Measurements from ENCODE around the gene ESRRA. TPM values are rescaled to one million over a fixed set of nuclear protein-coding genes. Genes with fewer than 3 reads are reported as not detected.
A peak's percentile ranks its signal among the peaks of the same experiment; 100 is the strongest.

Gene ESRRA
- total and polyA plus RNA-seq, 9 of the 15 experiments (the other 6 are each of a cell fraction or from before 2014, with no cell fraction given) = 0.27 to 89.7 (median 23.7) TPM

GRCh38 chr11:64356498-64357411, 51.4 kb downstream of the ESRRA start (continued):
- TF ChIP-seq, protein P1, sequence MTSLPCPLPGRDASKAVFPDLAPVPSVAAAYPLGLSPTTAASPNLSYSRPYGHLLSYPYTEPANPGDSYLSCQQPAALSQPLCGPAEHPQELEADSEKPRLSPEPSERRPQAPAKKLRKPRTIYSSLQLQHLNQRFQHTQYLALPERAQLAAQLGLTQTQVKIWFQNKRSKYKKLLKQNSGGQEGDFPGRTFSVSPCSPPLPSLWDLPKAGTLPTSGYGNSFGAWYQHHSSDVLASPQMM (CRISPR knock-in tag; IDR thresholded peaks at IDR 0.05) = no peak
- peak; percentile 59 for TF ChIP-seq SMC3 (conservative IDR thresholded peaks at IDR 0.05; ENCODE audit: insufficient read depth, low read depth, low read length)
- 0 out of 2 replicates have a peak, but pooled peaks have one; percentile 28 for TF ChIP-seq NCOA1 (IDR thresholded peaks at IDR 0.05; ENCODE audit: low read depth)
- TF ChIP-seq ZNF77 (CRISPR knock-in tag; IDR thresholded peaks at IDR 0.05) = no peak
- TF ChIP-seq ZNF561 (CRISPR knock-in tag; conservative IDR thresholded peaks at IDR 0.05) = no peak
- no peak for TF ChIP-seq ARID3A (IDR thresholded peaks at IDR 0.05; ENCODE audit: borderline replicate concordance, low read depth, low read length)
- TF ChIP-seq HNRNPUL1 (IDR thresholded peaks at IDR 0.05; ENCODE audit: low read length) = no peak
- no peak for TF ChIP-seq PATZ1 (CRISPR knock-in tag; IDR thresholded peaks at IDR 0.05; ENCODE audit: borderline replicate concordance)
- peak; percentile 46; the same call in 1 of the 2 replicates for TF ChIP-seq ARID1B (IDR thresholded peaks at IDR 0.05)
- TF ChIP-seq MECOM (CRISPR knock-in tag; IDR thresholded peaks at IDR 0.05) = no peak
- TF ChIP-seq, protein P2, sequence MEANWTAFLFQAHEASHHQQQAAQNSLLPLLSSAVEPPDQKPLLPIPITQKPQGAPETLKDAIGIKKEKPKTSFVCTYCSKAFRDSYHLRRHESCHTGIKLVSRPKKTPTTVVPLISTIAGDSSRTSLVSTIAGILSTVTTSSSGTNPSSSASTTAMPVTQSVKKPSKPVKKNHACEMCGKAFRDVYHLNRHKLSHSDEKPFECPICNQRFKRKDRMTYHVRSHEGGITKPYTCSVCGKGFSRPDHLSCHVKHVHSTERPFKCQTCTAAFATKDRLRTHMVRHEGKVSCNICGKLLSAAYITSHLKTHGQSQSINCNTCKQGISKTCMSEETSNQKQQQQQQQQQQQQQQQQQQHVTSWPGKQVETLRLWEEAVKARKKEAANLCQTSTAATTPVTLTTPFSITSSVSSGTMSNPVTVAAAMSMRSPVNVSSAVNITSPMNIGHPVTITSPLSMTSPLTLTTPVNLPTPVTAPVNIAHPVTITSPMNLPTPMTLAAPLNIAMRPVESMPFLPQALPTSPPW (CRISPR knock-in tag; IDR thresholded peaks at IDR 0.05) = peak; percentile 85
- TF ChIP-seq, protein P3, sequence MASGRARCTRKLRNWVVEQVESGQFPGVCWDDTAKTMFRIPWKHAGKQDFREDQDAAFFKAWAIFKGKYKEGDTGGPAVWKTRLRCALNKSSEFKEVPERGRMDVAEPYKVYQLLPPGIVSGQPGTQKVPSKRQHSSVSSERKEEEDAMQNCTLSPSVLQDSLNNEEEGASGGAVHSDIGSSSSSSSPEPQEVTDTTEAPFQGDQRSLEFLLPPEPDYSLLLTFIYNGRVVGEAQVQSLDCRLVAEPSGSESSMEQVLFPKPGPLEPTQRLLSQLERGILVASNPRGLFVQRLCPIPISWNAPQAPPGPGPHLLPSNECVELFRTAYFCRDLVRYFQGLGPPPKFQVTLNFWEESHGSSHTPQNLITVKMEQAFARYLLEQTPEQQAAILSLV (tag; IDR thresholded peaks at IDR 0.05) = no peak
- TF ChIP-seq, protein P4, sequence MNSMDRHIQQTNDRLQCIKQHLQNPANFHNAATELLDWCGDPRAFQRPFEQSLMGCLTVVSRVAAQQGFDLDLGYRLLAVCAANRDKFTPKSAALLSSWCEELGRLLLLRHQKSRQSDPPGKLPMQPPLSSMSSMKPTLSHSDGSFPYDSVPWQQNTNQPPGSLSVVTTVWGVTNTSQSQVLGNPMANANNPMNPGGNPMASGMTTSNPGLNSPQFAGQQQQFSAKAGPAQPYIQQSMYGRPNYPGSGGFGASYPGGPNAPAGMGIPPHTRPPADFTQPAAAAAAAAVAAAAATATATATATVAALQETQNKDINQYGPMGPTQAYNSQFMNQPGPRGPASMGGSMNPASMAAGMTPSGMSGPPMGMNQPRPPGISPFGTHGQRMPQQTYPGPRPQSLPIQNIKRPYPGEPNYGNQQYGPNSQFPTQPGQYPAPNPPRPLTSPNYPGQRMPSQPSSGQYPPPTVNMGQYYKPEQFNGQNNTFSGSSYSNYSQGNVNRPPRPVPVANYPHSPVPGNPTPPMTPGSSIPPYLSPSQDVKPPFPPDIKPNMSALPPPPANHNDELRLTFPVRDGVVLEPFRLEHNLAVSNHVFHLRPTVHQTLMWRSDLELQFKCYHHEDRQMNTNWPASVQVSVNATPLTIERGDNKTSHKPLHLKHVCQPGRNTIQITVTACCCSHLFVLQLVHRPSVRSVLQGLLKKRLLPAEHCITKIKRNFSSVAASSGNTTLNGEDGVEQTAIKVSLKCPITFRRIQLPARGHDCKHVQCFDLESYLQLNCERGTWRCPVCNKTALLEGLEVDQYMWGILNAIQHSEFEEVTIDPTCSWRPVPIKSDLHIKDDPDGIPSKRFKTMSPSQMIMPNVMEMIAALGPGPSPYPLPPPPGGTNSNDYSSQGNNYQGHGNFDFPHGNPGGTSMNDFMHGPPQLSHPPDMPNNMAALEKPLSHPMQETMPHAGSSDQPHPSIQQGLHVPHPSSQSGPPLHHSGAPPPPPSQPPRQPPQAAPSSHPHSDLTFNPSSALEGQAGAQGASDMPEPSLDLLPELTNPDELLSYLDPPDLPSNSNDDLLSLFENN (IDR thresholded peaks at IDR 0.05; ENCODE audit: low read depth in 2 of 2, low read length in 2 of 2) = no peak
- TF ChIP-seq ZNF76 (CRISPR knock-in tag; IDR thresholded peaks at IDR 0.05; ENCODE audit: borderline replicate concordance) = no peak
